ENCODE results near the gene TRIM62. TPM values are rescaled to one million over a fixed set of nuclear protein-coding genes. Genes with fewer than 3 reads are reported as not detected.

The TRIM62 gene
- total RNA-seq, 1 donor from 2014 or later = 2.3 TPM

- intact Hi-C loops (cut with micrococcal nuclease) = no loop called here
- Histone ChIP-seq H3K4me3 (no peak overlapping the region), H3K27me3 (ENCODE audit: low read depth) (no peaks in the 10 kb centered on the region), H3K27ac (replicated peaks) (no peak overlapping the region), H3K4me1 (peaks cover 33% of the 10 kb centered on the region), H3K9me3 (replicated peaks) (no peaks in the 10 kb centered on the region), H3K36me3 (peaks cover 10% of the 10 kb centered on the region)
- no peak for DNase-seq
- no peak for TF ChIP-seq CTCF (IDR thresholded peaks at IDR 0.05; ENCODE audit: borderline replicate concordance)
Observed at GRCh38 chr1:33165809-33166208, 16.0 kb downstream of the TRIM62 start.

- peaks cover 30% of the 10 kb centered on the region for H3K4me1 ChIP-seq
- no peak overlapping the region for H3K27ac ChIP-seq (replicated peaks)
- peaks cover 10% of the 10 kb centered on the region for H3K36me3 ChIP-seq
- TF ChIP-seq CTCF (IDR thresholded peaks at IDR 0.05; ENCODE audit: borderline replicate concordance) = no peak
- H3K9me3 ChIP-seq (replicated peaks) = no peaks in the 10 kb centered on the region
- H3K27me3 ChIP-seq (ENCODE audit: low read depth) = no peaks in the 10 kb centered on the region
- no peak for DNase-seq
- intact Hi-C loops (cut with micrococcal nuclease) = no loop called here
- no peak overlapping the region for H3K4me3 ChIP-seq
Observed at GRCh38 chr1:33165209-33165608, 16.6 kb downstream of the TRIM62 start.

GRCh38 chr1:33163621-33164519 lies 18.0 kb downstream of the TRIM62 start:
- intact Hi-C loops (cut with micrococcal nuclease) = no loop called here
- no peak overlapping the region for H3K4me3 ChIP-seq
- H3K9me3 ChIP-seq (replicated peaks) = no peaks in the 10 kb centered on the region
- H3K4me1 ChIP-seq = peaks cover 18% of the 10 kb centered on the region
- DNase-seq = no peak
- no peaks in the 10 kb centered on the region for H3K27me3 ChIP-seq (ENCODE audit: low read depth)
- TF ChIP-seq CTCF (IDR thresholded peaks at IDR 0.05; ENCODE audit: borderline replicate concordance) = no peak
- no peak overlapping the region for H3K27ac ChIP-seq (replicated peaks)
- peaks cover 18% of the 10 kb centered on the region for H3K36me3 ChIP-seq

GRCh38 chr1:33162141-33162540 lies 19.7 kb downstream of the TRIM62 start:
- H3K4me1 ChIP-seq = peaks cover 12% of the 10 kb centered on the region
- no peak overlapping the region for H3K4me3 ChIP-seq
- DNase-seq = no peak
- TF ChIP-seq CTCF (IDR thresholded peaks at IDR 0.05; ENCODE audit: borderline replicate concordance) = no peak
- no peaks in the 10 kb centered on the region for H3K27me3 ChIP-seq (ENCODE audit: low read depth)
- peaks cover 21% of the 10 kb centered on the region for H3K36me3 ChIP-seq
- H3K9me3 ChIP-seq (replicated peaks) = no peaks in the 10 kb centered on the region
- no peak overlapping the region for H3K27ac ChIP-seq (replicated peaks)
- intact Hi-C loops (cut with micrococcal nuclease) = no loop called here

GRCh38 chr1:33161061-33161681 lies 20.7 kb downstream of the TRIM62 start:
- intact Hi-C loops (cut with micrococcal nuclease) = no loop called here
- peaks cover 19% of the 10 kb centered on the region for H3K36me3 ChIP-seq
- peaks cover 18% of the 10 kb centered on the region for H3K4me1 ChIP-seq
- H3K9me3 ChIP-seq (replicated peaks) = no peaks in the 10 kb centered on the region
- no peak for TF ChIP-seq CTCF (IDR thresholded peaks at IDR 0.05; ENCODE audit: borderline replicate concordance)
- H3K27ac ChIP-seq (replicated peaks) = peak overlapping the region; percentile 57
- no peak overlapping the region for H3K4me3 ChIP-seq
- peak; percentile 72 for DNase-seq
- H3K27me3 ChIP-seq (ENCODE audit: low read depth) = no peaks in the 10 kb centered on the region
